AG09309 (cell line): ENCODE data around the gene ATG7.

Experiments
- DNase-seq: peaks from one replicate; pipeline ENCODE4 v3.0.0-alpha.2; 2010; ENCODE audit warnings: low read depth
- H3K4me3 ChIP-seq: 2 replicates; pipeline ENCODE4 v1.5.1; 2011; ENCODE audit warnings: mild to moderate bottlenecking, low read depth, low read length, moderate library complexity; ENCODE audit not compliant: control insufficient read depth
- CTCF ChIP-seq: IDR thresholded peaks from 2 replicates; pipeline ENCODE4 v1.5.1; 2011; ENCODE audit warnings: mild to moderate bottlenecking, low read depth, low read length, inconsistent platforms; ENCODE audit not compliant: insufficient read depth, control insufficient read depth; ENCODE audit errors: missing control alignments

ATG7 gene

GRCh38 chr3:11575677-11576076, 303.5 kb downstream of the ATG7 start:
- TF ChIP-seq CTCF, result no peak

DNA sequence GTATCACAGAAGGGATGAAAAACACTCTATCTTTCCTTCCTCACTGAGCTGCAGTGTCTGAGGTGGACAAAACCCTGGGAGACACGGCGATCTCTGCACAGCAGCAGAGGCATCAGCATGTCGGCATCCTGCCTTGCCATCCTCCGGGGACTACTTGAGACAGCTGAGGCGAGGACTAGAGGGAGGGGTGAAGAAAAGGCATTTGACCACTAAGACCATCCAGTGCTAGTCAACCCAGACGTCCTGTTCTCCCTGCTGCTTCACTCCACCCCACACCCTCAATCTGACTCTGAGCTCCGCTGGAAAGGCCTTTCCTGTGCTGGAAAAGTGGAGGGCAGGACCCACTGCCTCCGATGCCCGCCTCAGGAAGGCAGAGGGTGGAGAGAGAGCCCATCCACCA, 304.3 kb downstream of the ATG7 start:
- no peak for TF ChIP-seq CTCF
- H3K4me3 ChIP-seq, result no peak overlapping the region
- no peak for DNase-seq

More at GRCh38 chr3:11575677-11576076, 303.5 kb downstream of the ATG7 start:
- no peak overlapping the region for H3K4me3 ChIP-seq
- no peak for DNase-seq

DNA sequence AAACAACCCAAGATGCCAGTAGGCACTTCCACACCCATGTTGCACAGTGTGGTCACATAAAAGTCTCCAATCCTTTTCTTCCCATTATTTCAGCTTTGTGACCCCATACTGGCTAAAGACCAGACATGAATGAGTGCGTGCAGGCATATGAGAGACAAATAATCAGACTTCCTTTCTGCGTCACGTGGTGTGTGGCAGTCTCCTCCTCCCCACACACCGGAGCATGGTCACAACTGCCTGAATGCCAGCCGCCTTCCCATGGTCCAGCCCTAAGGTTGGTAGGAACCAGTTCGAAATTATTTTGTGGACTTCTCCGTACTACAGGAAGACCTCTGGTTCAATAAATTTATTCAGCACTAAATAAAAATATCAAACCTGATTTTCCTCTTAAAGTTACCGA, 306.0 kb downstream of the ATG7 start:
- TF ChIP-seq CTCF, result no peak
- DNase-seq, result no peak
- no peak overlapping the region for H3K4me3 ChIP-seq

DNA sequence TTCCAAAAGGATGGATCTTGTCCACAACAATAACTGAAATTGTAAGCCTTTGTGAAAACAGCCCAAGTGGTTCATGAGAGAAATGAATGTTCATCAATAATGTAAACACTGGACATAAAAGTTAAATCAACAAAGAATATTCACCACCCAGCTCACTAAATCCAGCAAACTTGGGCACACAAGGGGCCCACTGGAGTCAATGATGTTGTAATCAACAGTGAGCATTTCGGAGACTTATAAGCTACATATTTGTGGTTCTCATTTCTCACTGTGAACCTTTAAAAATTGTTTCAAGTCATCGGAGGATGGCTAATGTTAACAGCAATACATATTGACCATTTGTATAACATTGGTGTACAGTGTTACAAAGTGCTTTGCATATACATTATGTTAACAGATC, 308.4 kb downstream of the ATG7 start:
- DNase-seq, result no peak
- TF ChIP-seq CTCF, result no peak
- H3K4me3 ChIP-seq, result no peak overlapping the region

DNA sequence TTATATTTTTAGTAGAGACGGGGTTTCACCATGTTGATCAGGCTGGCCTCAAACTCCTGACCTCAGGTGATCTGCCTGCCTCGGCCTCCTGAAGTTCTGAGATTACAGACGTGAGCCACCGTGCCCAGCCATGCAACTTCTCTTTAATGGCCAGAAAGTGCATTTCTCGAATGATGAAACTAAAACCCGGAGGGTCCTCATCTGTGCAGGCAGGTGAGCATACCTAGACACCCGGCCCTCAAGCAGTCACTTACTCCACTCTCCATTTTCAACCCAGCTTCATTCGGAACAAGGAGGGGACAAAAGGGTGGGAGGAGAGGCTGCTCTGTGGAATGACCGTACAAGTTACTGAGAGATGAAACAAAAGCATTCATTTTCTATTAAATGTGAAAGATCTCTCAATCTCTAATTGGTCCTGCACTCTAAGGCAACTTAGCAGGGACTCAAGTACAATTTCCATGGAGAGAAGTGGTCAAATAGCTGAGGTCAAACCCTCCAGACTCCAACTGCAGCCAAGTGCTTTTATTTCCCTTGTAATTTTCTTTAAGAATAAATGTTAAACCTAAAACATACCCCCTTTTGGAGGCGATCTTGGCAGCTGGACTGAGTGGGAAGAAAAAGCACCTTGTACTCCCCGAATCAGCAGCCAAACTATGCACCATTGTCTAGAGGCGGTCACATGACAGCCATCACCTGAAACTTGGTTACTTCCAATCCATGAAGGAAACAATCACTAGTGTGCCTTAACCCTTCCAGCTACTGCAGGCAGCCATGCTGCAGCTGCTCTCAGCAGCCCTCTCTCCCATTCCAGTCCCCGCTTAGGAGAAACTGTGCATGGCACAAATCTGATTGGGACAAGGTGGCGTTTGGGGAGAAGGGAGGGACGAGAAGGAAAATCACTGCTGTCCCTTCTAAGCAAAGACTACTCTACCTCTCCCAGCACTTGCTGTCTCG, 309.3 kb downstream of the ATG7 start:
- peak overlapping the region; percentile 7 for H3K4me3 ChIP-seq
- no peak for TF ChIP-seq CTCF
- no peak for DNase-seq

- TF ChIP-seq CTCF, result no peak
- H3K4me3 ChIP-seq, result no peak overlapping the region
- peak; percentile 79 for DNase-seq
Measured at GRCh38 chr3:11582191-11582968, 310.2 kb downstream of the ATG7 start.
